H9 (cell line): ENCODE data around the gene NAP1L1. TPM values are rescaled to one million over a fixed set of nuclear protein-coding genes. Genes with fewer than 3 reads are reported as not detected.

Source experiments
- DNase-seq: peaks from one replicate; pipeline ENCODE4 v3.0.0-alpha.2; 2017
- H2AFZ ChIP-seq: one replicate; pipeline ENCODE4 v1.6.1; 2013; ENCODE audit warnings: mild to moderate bottlenecking, low read length, control low read depth, moderate library complexity
- H2AK5ac ChIP-seq: 2 replicates; pipeline ENCODE4 v1.6.1; 2013; ENCODE audit warnings: low read length, control low read depth, mixed read lengths; ENCODE audit not compliant: insufficient read length
- H2BK120ac ChIP-seq: one replicate; pipeline ENCODE4 v1.6.1; 2013; ENCODE audit warnings: low read depth, mild to moderate bottlenecking, low read length, control low read depth, inconsistent platforms; ENCODE audit not compliant: poor library complexity, severe bottlenecking
- H2BK12ac ChIP-seq: 2 replicates; pipeline ENCODE4 v1.6.1; 2013; ENCODE audit warnings: low read length, control low read depth, mixed read lengths, low read depth; ENCODE audit not compliant: insufficient read length
- H2BK15ac ChIP-seq: 2 replicates; pipeline ENCODE4 v1.6.1; 2013; ENCODE audit warnings: low read depth, low read length, control low read depth
- H2BK20ac ChIP-seq: one replicate; pipeline ENCODE4 v1.6.1; 2013; ENCODE audit warnings: low read depth, mild to moderate bottlenecking, low read length, control low read depth, inconsistent platforms; ENCODE audit not compliant: poor library complexity, severe bottlenecking
- H2BK5ac ChIP-seq: 2 replicates; pipeline ENCODE4 v1.6.1; 2013; ENCODE audit warnings: low read length, control low read depth, mixed read lengths; ENCODE audit not compliant: insufficient read length
- H3K14ac ChIP-seq: 2 replicates; pipeline ENCODE4 v1.6.1; 2013; ENCODE audit warnings: low read length, control low read depth; ENCODE audit not compliant: insufficient read depth
- H3K18ac ChIP-seq: 2 replicates; pipeline ENCODE4 v1.6.1; 2013; ENCODE audit warnings: low read depth, mild to moderate bottlenecking, mixed read lengths, low read length, control low read depth; ENCODE audit not compliant: insufficient read length
- H3K23ac ChIP-seq: 2 replicates; pipeline ENCODE4 v1.6.1; 2013; ENCODE audit warnings: low read length, control low read depth, mixed read lengths, low read depth; ENCODE audit not compliant: insufficient read length
- H3K23me2 ChIP-seq: 2 replicates; pipeline ENCODE4 v1.6.1; 2013; ENCODE audit warnings: low read depth, mild to moderate bottlenecking, mixed read lengths, low read length, control low read depth; ENCODE audit not compliant: insufficient read length, poor library complexity, severe bottlenecking
- H3K27ac ChIP-seq: 2 replicates; pipeline ENCODE4 v1.5.1; 2013; ENCODE audit warnings: low read length, control low read depth, mixed read lengths, low read depth; ENCODE audit not compliant: insufficient read length
- H3K27me3 ChIP-seq: 2 replicates; pipeline ENCODE4 v1.6.1; 2013; ENCODE audit warnings: low read length, control low read depth, inconsistent platforms; ENCODE audit not compliant: insufficient read depth
- H3K4ac ChIP-seq: 2 replicates; pipeline ENCODE4 v1.6.1; 2013; ENCODE audit warnings: low read depth, mild to moderate bottlenecking, control low read depth, inconsistent platforms, low read length, moderate library complexity
- H3K4me1 ChIP-seq: 2 replicates; pipeline ENCODE4 v1.6.1; 2013; ENCODE audit warnings: low read length, control low read depth, inconsistent platforms; ENCODE audit not compliant: insufficient read depth
- H3K4me2 ChIP-seq: 2 replicates; pipeline ENCODE4 v1.6.1; 2013; ENCODE audit warnings: low read length, control low read depth, mixed read lengths; ENCODE audit not compliant: insufficient read length, insufficient read depth
- H3K56ac ChIP-seq: 2 replicates; pipeline ENCODE4 v1.6.1; 2013; ENCODE audit warnings: low read depth, mild to moderate bottlenecking, mixed read lengths, low read length, control low read depth; ENCODE audit not compliant: insufficient read length
- H3K79me1 ChIP-seq: 2 replicates; pipeline ENCODE4 v1.6.1; 2013; ENCODE audit warnings: low read depth, mild to moderate bottlenecking, moderate library complexity, low read length, control low read depth, inconsistent platforms; ENCODE audit not compliant: insufficient read depth, poor library complexity, severe bottlenecking
- H3K79me2 ChIP-seq: 2 replicates; pipeline ENCODE4 v1.6.1; 2013; ENCODE audit warnings: low read length, control low read depth, inconsistent platforms; ENCODE audit not compliant: insufficient read depth
- H3K9ac ChIP-seq: 2 replicates; pipeline ENCODE4 v1.6.1; 2013; ENCODE audit warnings: low read length, control low read depth, mixed read lengths; ENCODE audit not compliant: insufficient read length; ENCODE audit errors: extremely low read depth
- H3K9me3 ChIP-seq: one replicate; pipeline ENCODE4 v1.6.1; 2013; ENCODE audit warnings: low read depth, low read length, inconsistent platforms; ENCODE audit not compliant: control insufficient read depth
- H3T11ph ChIP-seq: one replicate; pipeline ENCODE4 v1.6.1; 2013; ENCODE audit warnings: mild to moderate bottlenecking, low read length, control low read depth, inconsistent platforms
- H4K20me1 ChIP-seq: one replicate; pipeline ENCODE4 v1.6.1; 2013; ENCODE audit not compliant: control insufficient read depth, insufficient read length, insufficient read depth
- H4K5ac ChIP-seq: 2 replicates; pipeline ENCODE4 v1.6.1; 2013; ENCODE audit warnings: low read depth, mild to moderate bottlenecking, mixed read lengths, low read length, control low read depth; ENCODE audit not compliant: insufficient read length
- H4K8ac ChIP-seq: replicated peaks from 2 replicates; pipeline ENCODE4 v1.6.1; 2013; ENCODE audit warnings: low read length, control low read depth, mixed read lengths, low read depth; ENCODE audit not compliant: insufficient read length
- H4K91ac ChIP-seq: 2 replicates; pipeline ENCODE4 v1.6.1; 2013; ENCODE audit warnings: low read depth, mild to moderate bottlenecking, moderate library complexity, mixed read lengths, low read length, control low read depth; ENCODE audit not compliant: insufficient read length
- H3K27ac Mint-ChIP-seq, 3 experiments: 2 replicates in 2 of 3; 3 replicates in 1 of 3; pipeline ENCODE4 v1.8.0; 2020 to 2021; ENCODE audit warnings: mixed read lengths in 3 of 3, mild to moderate bottlenecking in 1 of 3, moderate library complexity in 1 of 3
- H3K27me3 Mint-ChIP-seq: 2 replicates; pipeline ENCODE4 v1.8.0; 2021; ENCODE audit warnings: low read depth, mild to moderate bottlenecking, moderate library complexity, mixed read lengths
- H3K36me3 Mint-ChIP-seq, 3 experiments: 2 replicates in 2 of 3; 3 replicates in 1 of 3; pipeline ENCODE4 v1.8.0; 2020 to 2021; ENCODE audit warnings: low read depth in 3 of 3, mixed read lengths in 3 of 3; ENCODE audit not compliant: insufficient read depth in 1 of 3
- H3K4me1 Mint-ChIP-seq, 2 experiments: 2 replicates each; pipeline ENCODE4 v1.8.0; 2020; ENCODE audit warnings: mixed read lengths in 2 of 2
- H3K4me3 Mint-ChIP-seq, 2 experiments: 2 replicates in 1 of 2; 3 replicates in 1 of 2; pipeline ENCODE4 v1.8.0; 2020 to 2021; ENCODE audit warnings: mild to moderate bottlenecking in 2 of 2, mixed read lengths in 2 of 2, moderate library complexity in 1 of 2
- H3K9me3 Mint-ChIP-seq, 2 experiments: 2 replicates in 1 of 2; 3 replicates in 1 of 2; pipeline ENCODE4 v1.8.0; 2020; ENCODE audit warnings: mild to moderate bottlenecking in 2 of 2, mixed read lengths in 2 of 2, moderate library complexity in 1 of 2
- CTCF ChIP-seq: fragments of 200-600 bp; sonication (generic); conservative IDR thresholded peaks from 3 replicates; pipeline ENCODE4 v1.8.0; 2021; ENCODE audit warnings: antibody characterized with exemption, mild to moderate bottlenecking
- total RNA-seq: library from RNA; stranded (reverse); gene quantifications from 2 replicates; pipeline ENCODE4 v1.2.1, GENCODE V29; 2021

NAP1L1 gene
- total RNA-seq, 1 experiment from 2014 or later: 1,012 TPM

GRCh38 chr12:76069339-76069738 is 15.1 kb downstream of the NAP1L1 start:
- H3K4me1 Mint-ChIP-seq: peaks cover 51 to 58% of the 10 kb centered on the region in 2 experiments
- Histone ChIP-seq H2BK15ac (no peak overlapping the region), H2AFZ (no peak overlapping the region), H3K79me2 (peaks cover 52% of the 10 kb centered on the region; the same call in 1 of the 2 replicates), H3K4me2 (no peak overlapping the region), H3K18ac (no peak overlapping the region), H3K9ac (no peak overlapping the region), H3K4me1 (no peaks in the 10 kb centered on the region; the same call in 1 of the 2 replicates), H2BK120ac (no peak overlapping the region), H2BK5ac (no peak overlapping the region), H3K56ac (no peak overlapping the region), H2AK5ac (no peak overlapping the region), H3K9me3 (no peaks in the 10 kb centered on the region), H3K27me3 (no peaks in the 10 kb centered on the region), H2BK20ac (no peak overlapping the region), H4K8ac (no peak overlapping the region), H3K27ac (no peak overlapping the region), H3K23ac (no peak overlapping the region), H4K5ac (no peak overlapping the region), H3K14ac (no peak overlapping the region), H3K23me2 (no peaks in the 10 kb centered on the region), H4K20me1 (no peaks in the 10 kb centered on the region), H3T11ph (no peak overlapping the region), H3K4ac (no peak overlapping the region), H4K91ac (no peak overlapping the region), H3K79me1 (peaks cover 5% of the 10 kb centered on the region), H2BK12ac (no peak overlapping the region)
- peak overlapping the region in 1 of 3 experiments; percentile 4; a peak in 1 of 7 replicates for H3K27ac Mint-ChIP-seq
- no peaks in the 10 kb centered on the region for H3K27me3 Mint-ChIP-seq
- no peak for DNase-seq
- no peak overlapping the region for H3K4me3 Mint-ChIP-seq
- H3K36me3 Mint-ChIP-seq: peaks cover 57 to 85% (median 79%) of the 10 kb centered on the region in 3 experiments
- H3K9me3 Mint-ChIP-seq: peaks cover 3% of the 10 kb centered on the region in 2 experiments; a peak in 2 of 5 replicates
- TF ChIP-seq CTCF: no peak
